Renal pelvis (tissue), 3 donors: ENCODE measurements around the gene SRF. TPM values are rescaled to one million over a fixed set of nuclear protein-coding genes. Genes with fewer than 3 reads are reported as not detected.

Experiments used
- polyA plus RNA-seq, 3 donors: library from polyadenylated mRNA; unstranded; fragments of 120-200 nt; gene quantifications; one replicate each; pipeline ENCODE4 v1.2.1, GENCODE V29; 2013; ENCODE audit not compliant: insufficient read length in 3 of 3

The SRF gene
- polyA plus RNA-seq, 3 donors: 29.0 to 34.7 (median 32.5) TPM

Other genes with a start within 250 kb of the SRF start
- gene CNPY3, start 241.8 kb upstream of the SRF start, polyA plus RNA-seq: 10 to 100 TPM; 59.3 to 68.5 (median 61.7) TPM
- gene GNMT, start 210.5 kb upstream of the SRF start, polyA plus RNA-seq: 1 to 10 TPM in 2 of 3 donors, under 1 TPM in 1; 0.57 to 1.9 (median 1.5) TPM
- gene PEX6, start 192.1 kb upstream of the SRF start, polyA plus RNA-seq: 10 to 100 TPM; 27.8 to 35.3 (median 33.0) TPM
- 10 to 100 TPM; 60.6 to 63.9 (median 62.5) TPM for gene PPP2R5D, start 186.7 kb upstream of the SRF start, polyA plus RNA-seq
- 100 to 1,000 TPM in 1 of 3 donors, 10 to 100 TPM in 2; 82.2 to 103 (median 85.9) TPM for gene MEA1, start 157.3 kb upstream of the SRF start, polyA plus RNA-seq
- gene KLHDC3, start 157.0 kb upstream of the SRF start, polyA plus RNA-seq: 100 to 1,000 TPM in 2 of 3 donors, 10 to 100 TPM in 1; 95.6 to 106 (median 106) TPM
- 10 to 100 TPM; 54.1 to 59.7 (median 56.8) TPM for gene RRP36, start 149.6 kb upstream of the SRF start, polyA plus RNA-seq
- 10 to 100 TPM; 55.9 to 62.2 (median 59.2) TPM for gene CUL7, start 117.4 kb upstream of the SRF start, polyA plus RNA-seq
- gene MRPL2, start 111.8 kb upstream of the SRF start, polyA plus RNA-seq: 10 to 100 TPM; 65.2 to 69.9 (median 69.9) TPM
- gene KLC4, start 111.6 kb upstream of the SRF start, polyA plus RNA-seq: 10 to 100 TPM; 58.0 to 82.5 (median 78.5) TPM
- gene PTK7, start 95.0 kb upstream of the SRF start, polyA plus RNA-seq: 100 to 1,000 TPM; 229 to 267 (median 251) TPM
- 10 to 100 TPM; 34.3 to 52.2 (median 47.5) TPM for gene CUL9, start 10.9 kb downstream of the SRF start, polyA plus RNA-seq
- gene DNPH1, start 58.2 kb downstream of the SRF start, polyA plus RNA-seq: 100 to 1,000 TPM in 1 of 3 donors, 10 to 100 TPM in 2; 65.6 to 104 (median 99.8) TPM
- gene TTBK1, start 72.2 kb downstream of the SRF start, polyA plus RNA-seq: under 1 TPM; 0.36 to 0.47 (median 0.43) TPM
- gene SLC22A7, start 127.0 kb downstream of the SRF start, polyA plus RNA-seq: under 1 TPM; 0.84 to 0.90 (median 0.86) TPM
- 1 to 10 TPM; 3.8 to 8.3 (median 8.1) TPM for gene CRIP3, start 137.6 kb downstream of the SRF start, polyA plus RNA-seq
- 10 to 100 TPM; 25.9 to 38.8 (median 32.9) TPM for gene ZNF318, start 198.4 kb downstream of the SRF start, polyA plus RNA-seq